Measurements from ENCODE around the gene PUS10.

DNA sequence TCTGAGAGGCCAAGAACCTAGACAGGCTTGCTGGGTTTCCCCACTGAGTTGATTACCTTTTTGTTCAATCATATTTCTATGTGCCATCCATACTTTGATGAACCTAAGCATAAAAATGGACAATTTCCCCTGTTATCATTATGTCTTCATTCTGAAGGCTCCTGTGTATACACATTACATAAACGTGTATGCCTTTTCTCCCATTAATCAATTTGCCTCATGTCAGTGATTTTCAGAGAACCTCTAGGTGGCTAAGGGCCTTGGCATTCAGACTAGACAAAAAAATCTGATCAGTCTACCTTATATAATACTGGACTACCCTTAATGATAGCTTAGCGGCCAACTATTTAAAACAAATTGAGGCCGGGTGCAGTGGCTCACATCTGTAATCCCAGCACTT is 4.7 kb downstream of the PUS10 start:
- TF ChIP-seq CTCF (conservative IDR thresholded peaks at IDR 0.05; ENCODE audit: low read length) (no peak), EZH2phosphoT487 (IDR thresholded peaks at IDR 0.05; ENCODE audit: borderline replicate concordance, low read depth, low read length) (no peak)
